OCI-LY7 (cell line): ENCODE results near the gene HCAR2.
"Not testable (repeated sequence)": the region's sequence is repeated elsewhere in the genome, so short reads cannot be mapped to it uniquely, and the experiment has no call there.

Source experiments
- CTCF ChIP-seq: fragments of 200-600 bp; sonication (generic); conservative IDR thresholded peaks from 2 replicates; pipeline ENCODE4 v1.5.1; 2014; ENCODE audit warnings: mild to moderate bottlenecking, antibody characterized with exemption, low read length, moderate library complexity, mixed read lengths
- EZH2phosphoT487 ChIP-seq: fragments of 200-600 bp; sonication (generic); IDR thresholded peaks from 2 replicates; pipeline ENCODE4 v1.6.1; 2018; ENCODE audit warnings: low read depth, borderline replicate concordance, mild to moderate bottlenecking, mixed run types, antibody characterized with exemption, low read length, moderate library complexity, mixed read lengths

- not testable (repeated sequence) for TF ChIP-seq CTCF, EZH2phosphoT487
Observed at GRCh38 chr12:122676015-122676414, 27.1 kb downstream of the HCAR2 start.
